Stimulated activated CD8-positive, alpha-beta memory T cell treated with anti-CD3 and anti-CD28 coated beads, Interleukin-2, amount 100 ng/mL, for 48 hours (primary cell): ENCODE results near the gene SUSD1.
"Not testable (repeated sequence)": the region's sequence is repeated elsewhere in the genome, so short reads cannot be mapped to it uniquely, and the experiment has no call there.

Experiments
- DNase-seq, 2 donors: peaks; one replicate each; pipeline ENCODE4 v3.0.0-alpha.2; 2020; ENCODE audit warnings: low read depth in 2 of 2

SUSD1 gene

DNA sequence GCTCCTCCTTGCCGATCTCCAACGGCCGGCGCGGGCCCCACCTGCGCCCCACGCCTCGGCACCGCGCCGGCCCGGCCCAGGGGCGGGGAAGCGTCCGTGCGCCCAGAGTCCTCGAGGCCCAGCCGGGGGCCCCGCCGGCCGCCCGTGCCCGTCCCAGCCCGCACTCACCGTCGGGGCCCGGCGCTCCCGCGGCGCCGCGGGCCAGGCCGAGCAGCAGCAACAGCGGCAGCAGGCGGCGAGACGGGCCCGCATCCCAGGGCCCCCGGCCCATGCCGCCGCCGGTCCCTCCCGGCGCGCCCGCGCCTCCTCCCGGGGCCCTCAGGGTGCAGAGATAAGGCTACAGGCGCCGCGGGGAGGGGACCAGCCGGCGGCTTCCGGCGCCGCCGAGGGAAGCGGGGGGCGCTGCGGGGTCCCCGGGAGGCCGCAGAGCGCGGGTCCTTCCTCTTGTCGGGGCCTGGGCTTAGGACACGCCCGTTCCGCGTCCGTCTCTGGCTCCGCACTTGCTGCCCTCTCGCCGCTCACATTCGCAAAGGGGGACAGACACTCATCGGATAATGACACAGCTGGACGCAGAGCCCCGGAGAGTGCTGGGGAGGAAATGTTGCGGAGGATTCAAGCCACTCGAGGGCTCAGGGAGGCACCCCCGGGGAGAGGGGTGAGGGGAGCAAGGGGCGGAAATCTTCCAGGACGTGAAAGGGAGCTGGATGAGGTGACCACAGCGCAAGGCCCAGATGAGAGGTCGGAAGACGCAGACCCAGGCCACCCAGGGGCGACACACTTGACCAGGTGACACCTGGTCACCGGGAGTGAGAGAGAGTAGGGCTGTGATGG is at the start of gene SUSD1:
Gene SUSD1 (minus strand): TSS at position 333 of the 831 bp plus-strand sequence. CDS start 62 bp downstream, at position 271.
- DNase-seq = peak in 1 of 2 donors; percentile 12

- DNase-seq = no peak
These were observed 49.5 kb upstream of the SUSD1 start for GRCh38 chr9:112224401-112225289.

- DNase-seq = no peak
These were observed 43.8 kb upstream of the SUSD1 start for GRCh38 chr9:112218908-112219307.

DNA sequence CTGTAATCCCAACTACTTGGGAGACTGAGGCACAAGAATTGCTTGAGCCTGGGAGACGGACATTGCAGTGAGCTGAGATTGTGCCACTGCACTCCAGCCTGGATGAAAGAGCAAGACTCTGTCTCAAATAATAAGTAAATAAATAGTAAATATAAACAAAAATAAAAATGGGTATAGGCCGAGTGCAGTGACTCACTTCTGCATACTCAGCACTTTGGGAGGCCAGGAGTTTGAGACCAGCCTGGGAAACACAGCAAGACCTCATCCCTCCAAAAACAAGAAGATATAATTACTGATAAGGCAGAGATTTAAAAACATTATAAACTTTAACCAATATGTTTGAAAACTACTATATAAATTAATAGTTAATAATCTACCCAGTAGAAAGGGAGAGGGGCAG is 37.8 kb upstream of the SUSD1 start:
- no peak for DNase-seq

DNA sequence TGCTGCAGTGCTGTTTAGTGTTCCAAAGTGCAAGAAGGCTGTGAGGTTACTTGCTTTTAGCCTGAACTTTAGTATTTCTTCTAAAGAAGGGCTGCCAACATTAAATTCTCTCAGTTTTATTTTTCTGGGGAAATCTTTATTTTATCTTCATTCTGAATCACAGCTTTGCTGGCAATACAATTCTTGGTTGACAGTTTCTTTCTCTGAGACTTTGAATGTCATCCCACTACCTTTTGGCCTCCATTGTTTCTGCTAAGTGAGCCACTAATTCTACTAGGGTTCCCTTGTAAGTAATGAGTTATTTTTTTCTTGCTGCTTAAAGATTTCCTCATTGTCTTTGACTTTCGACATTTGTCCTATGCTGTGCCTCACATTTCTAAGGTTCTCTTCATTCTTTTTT is 32.4 kb upstream of the SUSD1 start:
- DNase-seq = no peak

DNA sequence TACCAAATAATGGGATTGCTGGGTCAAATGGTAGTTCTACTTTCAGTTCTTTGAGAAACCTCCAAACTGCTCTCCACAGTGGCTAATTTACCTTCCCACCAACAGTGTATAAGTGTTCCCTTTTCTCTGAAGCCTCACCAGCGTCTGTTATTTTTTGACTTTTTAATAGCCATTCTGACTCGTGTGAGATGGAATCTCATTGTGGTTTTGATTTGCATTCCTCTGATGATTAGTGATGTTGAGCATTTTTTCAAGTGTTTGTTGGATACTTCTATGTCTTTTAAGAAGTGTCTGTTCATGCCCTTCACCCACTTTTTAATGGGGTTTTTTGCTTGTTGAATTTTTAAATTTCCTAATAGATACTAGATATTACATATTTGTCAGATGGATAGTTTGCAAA is 28.4 kb upstream of the SUSD1 start:
- no peak for DNase-seq

DNA sequence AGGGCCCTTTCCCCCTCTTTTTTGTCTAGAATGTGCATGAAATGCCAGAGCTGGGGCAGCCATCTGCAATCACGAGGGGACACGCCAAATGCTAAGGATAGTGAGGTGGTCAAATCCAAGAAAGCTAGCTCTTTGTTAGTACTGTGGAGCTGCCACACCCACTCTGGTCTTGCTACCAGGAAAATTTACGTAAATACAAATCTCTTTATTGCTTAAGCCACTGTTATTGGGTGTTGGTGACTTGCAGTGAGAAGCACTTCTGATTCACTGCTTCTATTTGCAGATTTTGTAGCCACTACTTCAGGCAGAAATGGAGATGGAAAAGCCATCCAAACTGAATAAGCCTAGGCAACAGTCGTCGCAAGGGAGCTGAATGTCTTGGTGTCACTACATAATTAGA is 25.6 kb upstream of the SUSD1 start:
- DNase-seq = no peak

GRCh38 chr9:112198646-112199045 is 23.5 kb upstream of the SUSD1 start:
- no peak for DNase-seq

- DNase-seq = no peak
These were observed 19.9 kb upstream of the SUSD1 start for GRCh38 chr9:112194969-112195431.

DNA sequence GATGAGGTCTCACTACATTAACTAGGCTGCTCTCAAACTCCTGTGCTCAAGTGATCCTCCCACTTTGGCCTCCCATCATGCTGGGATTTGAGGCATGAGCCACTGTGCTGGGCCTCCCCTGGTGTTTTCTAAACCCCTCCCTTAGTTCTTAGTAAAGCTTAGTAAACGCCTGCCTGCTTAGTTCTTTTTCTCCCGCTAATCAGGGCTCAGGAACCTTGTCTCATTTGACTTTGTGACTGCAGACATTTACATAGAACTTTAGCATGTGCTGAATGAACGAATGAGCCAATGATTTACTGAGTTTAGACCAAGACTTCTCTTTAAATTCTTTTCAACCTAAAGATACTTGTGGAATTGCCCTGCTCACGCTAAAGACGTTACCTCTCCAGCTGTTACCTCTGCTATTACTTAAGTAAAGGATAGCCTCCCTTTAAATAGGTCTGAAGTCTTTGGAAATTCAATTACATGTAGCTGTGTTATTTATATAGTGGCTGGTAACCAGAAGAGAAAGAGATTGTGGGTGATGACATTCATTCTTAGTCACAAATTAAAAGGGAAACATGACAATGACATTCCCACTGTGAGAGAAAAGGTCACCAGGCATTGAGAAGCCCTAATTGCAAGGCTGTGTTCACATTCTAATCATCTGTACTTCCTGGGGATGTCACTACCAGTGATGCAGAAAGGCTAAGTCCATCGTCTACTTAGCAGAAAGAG is 18.6 kb upstream of the SUSD1 start:
- no peak for DNase-seq

DNA sequence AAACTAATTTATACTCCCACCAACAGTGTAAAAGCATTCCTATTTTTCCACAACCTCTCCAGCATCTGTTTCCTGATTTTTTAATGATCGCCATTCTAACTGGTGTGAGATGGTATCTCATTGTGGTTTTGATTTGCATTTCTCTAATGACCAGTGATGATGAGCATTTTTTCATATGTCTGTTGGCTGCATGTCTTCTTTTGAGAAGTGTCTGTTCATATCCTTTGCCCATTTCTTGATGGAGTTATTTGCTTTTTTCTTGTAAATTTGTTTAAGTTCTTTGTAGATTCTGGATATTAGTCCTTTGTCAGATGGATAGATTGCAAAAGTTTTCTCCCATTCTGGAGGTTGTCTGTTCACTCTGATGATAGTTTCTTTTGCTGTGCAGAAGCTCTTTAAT is 15.2 kb upstream of the SUSD1 start:
- not testable (repeated sequence) for DNase-seq

GRCh38 chr9:112188884-112189283 is 13.8 kb upstream of the SUSD1 start:
- no peak for DNase-seq

DNA sequence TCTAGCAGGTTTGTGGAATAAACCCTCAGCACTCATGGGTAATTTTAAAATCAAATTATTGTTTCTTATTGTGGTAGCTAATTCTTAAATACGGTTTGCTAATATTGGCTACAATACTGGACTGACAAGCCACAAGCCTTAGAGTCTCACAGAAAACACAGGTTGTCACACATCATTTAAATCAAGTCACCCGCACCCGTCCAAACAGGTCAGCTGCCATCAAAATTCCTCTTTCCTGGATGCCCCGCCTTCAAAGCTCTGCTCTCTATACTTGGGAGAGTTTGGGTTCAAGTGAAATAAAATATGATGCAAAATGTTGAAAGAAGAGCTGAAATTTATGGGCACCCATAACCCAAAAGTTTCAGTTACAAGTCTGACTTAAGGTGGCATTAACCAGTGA is 12.3 kb upstream of the SUSD1 start:
- no peak for DNase-seq

DNA sequence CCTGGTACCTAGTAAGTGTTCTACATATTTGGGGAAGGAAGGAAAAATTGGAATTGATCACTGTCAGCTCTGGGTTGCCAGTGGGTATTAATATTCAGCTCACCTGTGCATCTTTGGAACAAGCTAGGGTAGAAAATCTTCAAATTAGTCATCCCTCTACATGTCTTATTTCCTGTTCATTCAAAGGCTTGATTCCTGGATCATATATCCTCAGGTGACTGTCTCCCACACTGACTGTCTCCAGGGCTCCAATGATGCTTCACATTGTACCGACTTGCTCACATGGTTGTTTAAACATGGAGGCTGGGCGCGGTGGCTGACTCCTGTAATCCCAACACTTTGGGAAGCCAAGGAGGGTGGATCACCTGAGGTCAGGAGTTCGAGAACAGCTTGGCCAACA is 11.6 kb upstream of the SUSD1 start:
- DNase-seq = no peak

GRCh38 chr9:112184946-112185345 is 9.8 kb upstream of the SUSD1 start:
- no peak for DNase-seq

- no peak for DNase-seq
These were observed 9.1 kb upstream of the SUSD1 start for GRCh38 chr9:112184221-112184620.

DNA sequence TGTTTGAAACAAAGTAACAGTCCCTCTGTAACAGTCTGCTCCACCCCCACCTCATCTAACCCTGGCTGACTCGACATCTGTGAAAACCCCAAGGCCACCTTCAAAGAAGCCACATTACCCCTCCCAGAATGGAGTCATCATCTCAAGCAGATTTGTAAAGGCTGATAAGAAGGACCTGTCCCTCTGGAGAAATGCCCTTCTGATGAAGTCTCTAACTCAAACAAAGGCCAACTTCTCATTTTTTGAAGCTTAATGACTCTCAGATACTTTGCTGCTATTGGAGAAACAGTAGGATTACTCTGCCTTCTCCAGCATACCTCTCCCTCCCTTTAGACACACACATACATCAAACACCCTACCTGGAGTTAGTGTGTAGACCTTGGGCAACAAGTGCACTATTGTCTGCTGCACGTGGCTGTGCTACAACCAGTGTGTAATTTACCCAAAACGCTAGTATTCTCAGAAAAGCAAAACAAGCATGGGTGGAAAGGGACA is 5.3 kb upstream of the SUSD1 start:
- DNase-seq = peak in 1 of 2 donors; percentile 32

DNA sequence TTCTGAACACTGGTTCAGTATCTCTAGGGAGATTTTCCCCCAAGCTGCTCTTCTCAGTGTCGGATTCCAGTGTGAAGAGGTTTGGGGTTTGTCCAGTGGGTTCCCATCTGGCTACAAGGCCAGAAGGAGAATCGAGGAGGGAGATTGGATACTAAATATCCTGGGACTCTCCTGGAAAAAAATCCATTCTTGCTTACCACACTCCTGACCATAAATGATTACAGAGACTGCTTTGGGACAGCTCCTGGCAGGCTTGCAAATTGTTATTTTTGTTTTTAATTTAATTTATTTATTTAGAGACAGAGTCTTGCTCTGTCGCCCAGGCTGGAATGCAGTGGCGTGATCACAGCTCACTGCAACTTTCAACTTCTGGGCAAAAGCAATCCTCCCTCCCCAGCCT is 4.7 kb upstream of the SUSD1 start:
- no peak for DNase-seq

- no peak for DNase-seq
These were observed 1.4 kb upstream of the SUSD1 start for GRCh38 chr9:112176524-112176923.

DNA sequence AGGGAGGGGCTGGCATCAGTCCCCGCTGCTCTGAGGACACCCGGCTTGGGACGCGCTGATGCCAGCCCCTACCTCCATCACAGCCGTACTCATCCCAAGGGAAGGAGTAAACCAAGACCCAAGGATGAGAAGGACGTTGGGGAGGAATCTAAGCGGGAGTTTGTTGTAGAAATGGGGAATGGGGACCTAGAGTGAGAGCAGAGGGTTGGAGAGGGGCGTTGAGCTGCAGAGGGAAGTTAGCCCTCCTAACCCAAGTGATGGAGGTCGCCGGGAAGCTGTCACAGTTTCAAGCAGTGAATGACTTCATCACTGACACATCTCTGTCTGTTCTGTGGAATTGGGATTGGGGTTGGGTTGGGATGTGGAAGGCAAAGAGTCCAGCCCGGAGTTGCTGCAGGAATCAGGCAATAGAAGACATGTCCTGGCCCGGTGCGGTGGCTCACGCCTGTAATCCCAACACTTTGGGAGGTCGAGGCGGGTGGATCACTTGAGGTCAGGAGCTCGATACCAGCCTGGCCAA is 759 bp upstream of the SUSD1 start:
- no peak for DNase-seq

DNA sequence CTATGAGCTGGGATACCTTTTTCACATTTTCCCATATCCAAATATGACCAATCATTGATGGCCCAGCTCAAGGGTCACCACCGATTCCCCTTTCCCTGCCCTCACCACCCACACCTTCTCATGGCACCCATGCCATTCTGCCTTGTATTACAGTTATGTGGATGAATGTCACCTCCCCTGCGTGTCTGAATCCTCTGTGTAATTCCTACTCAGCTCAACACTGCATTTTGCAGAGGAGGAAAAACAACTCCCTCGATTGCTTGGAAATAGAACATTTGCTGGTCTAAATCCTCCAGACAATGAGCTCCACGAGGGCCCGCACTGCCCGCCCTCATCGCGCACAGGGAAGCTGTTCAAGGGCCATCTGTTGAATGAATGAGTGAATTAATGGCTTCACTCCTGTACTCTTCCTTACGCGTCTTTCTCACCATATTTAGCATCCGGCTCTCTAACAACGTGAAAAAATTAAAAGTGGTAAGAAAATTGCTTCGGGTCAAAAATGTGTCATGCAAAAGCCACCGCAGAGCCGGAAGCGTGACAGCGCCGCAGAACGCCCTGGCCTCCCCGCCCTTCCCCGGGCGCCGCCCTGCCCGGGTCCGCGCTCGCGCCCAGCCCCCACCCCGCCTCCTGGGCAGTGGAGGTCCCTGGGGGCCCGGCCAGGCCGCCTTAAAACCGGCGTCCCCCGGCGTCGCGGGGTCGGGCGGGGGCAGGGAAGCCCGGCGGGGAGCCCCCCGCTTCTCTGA is 704 bp downstream of the SUSD1 start:
- DNase-seq = peak; percentile 64 to 66
